Type B pancreatic cell (in vitro differentiated cells): ENCODE measurements around the gene MRNIP. TPM values are rescaled to one million over a fixed set of nuclear protein-coding genes. Genes with fewer than 3 reads are reported as not detected.

Source experiments
- DNase-seq: peaks from one replicate; pipeline ENCODE4 v3.0.0; 2021; ENCODE audit warnings: mixed read lengths; ENCODE audit not compliant: unreplicated experiment; ENCODE audit errors: extremely low spot score
- H3K27ac Mint-ChIP-seq: 2 replicates; pipeline ENCODE4 v1.8.0; 2021; ENCODE audit warnings: mild to moderate bottlenecking, mixed read lengths
- H3K27me3 Mint-ChIP-seq: 2 replicates; pipeline ENCODE4 v1.8.0; 2021; ENCODE audit warnings: mixed read lengths
- H3K36me3 Mint-ChIP-seq: 2 replicates; pipeline ENCODE4 v1.8.0; 2021; ENCODE audit warnings: mixed read lengths
- H3K4me1 Mint-ChIP-seq: one replicate; pipeline ENCODE4 v1.8.0; 2021; ENCODE audit warnings: mixed read lengths; ENCODE audit not compliant: unreplicated experiment
- H3K4me3 Mint-ChIP-seq: 2 replicates; pipeline ENCODE4 v1.8.0; 2021; ENCODE audit warnings: mild to moderate bottlenecking, mixed read lengths
- H3K9me3 Mint-ChIP-seq: 2 replicates; pipeline ENCODE4 v1.8.0; 2021; ENCODE audit warnings: mixed read lengths
- total RNA-seq: library from RNA; stranded (reverse); gene quantifications from 2 replicates; pipeline ENCODE4 v1.2.1, GENCODE V29; 2021; ENCODE audit warnings: low replicate concordance
- TF ChIP-seq, protein P1 (sequence below): fragments of 200-600 bp; sonication (generic); conservative IDR thresholded peaks from 2 replicates; pipeline ENCODE4 v1.5.0; 2021; ENCODE audit warnings: antibody characterized with exemption, mild to moderate bottlenecking

Gene MRNIP
- total RNA-seq, 1 donor from 2014 or later: 47.6 TPM

DNA sequence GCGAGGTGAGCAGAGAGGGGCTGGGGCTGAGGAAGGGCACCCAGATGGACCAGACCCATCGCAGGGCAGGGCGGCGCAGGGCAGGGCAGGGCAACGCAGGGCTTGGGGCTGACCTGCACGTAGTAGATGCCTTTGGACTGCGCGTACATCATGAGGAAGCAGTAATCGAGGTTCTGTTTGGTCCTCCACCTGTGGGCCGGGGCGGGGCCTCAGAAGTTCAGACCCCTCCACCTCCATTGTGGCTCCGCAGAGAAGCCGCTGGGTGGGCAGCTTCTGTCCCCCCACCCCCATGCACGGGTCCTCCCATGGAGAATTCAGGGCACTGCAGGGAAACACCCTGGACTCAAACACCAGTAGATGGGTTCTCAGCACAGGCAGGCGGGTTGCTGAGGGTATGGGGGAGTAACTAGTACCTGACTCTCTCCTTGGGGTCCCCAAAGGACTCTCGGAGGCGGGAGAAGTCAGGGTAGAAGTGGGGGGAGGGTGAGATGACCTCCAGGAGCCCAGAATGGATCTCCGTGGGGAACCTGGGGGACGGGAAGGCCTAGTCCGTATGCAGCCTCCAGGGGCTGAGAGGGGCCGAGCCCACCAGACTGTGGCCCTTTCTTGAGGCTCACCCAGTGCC is 58.4 kb downstream of the MRNIP start:
- H3K27ac Mint-ChIP-seq: no peak overlapping the region
- no peak overlapping the region for H3K4me3 Mint-ChIP-seq
- H3K27me3 Mint-ChIP-seq: no peaks in the 10 kb centered on the region
- no peaks in the 10 kb centered on the region for H3K9me3 Mint-ChIP-seq
- DNase-seq: no peak
- peaks cover 9% of the 10 kb centered on the region for H3K36me3 Mint-ChIP-seq
- TF ChIP-seq, protein P1, sequence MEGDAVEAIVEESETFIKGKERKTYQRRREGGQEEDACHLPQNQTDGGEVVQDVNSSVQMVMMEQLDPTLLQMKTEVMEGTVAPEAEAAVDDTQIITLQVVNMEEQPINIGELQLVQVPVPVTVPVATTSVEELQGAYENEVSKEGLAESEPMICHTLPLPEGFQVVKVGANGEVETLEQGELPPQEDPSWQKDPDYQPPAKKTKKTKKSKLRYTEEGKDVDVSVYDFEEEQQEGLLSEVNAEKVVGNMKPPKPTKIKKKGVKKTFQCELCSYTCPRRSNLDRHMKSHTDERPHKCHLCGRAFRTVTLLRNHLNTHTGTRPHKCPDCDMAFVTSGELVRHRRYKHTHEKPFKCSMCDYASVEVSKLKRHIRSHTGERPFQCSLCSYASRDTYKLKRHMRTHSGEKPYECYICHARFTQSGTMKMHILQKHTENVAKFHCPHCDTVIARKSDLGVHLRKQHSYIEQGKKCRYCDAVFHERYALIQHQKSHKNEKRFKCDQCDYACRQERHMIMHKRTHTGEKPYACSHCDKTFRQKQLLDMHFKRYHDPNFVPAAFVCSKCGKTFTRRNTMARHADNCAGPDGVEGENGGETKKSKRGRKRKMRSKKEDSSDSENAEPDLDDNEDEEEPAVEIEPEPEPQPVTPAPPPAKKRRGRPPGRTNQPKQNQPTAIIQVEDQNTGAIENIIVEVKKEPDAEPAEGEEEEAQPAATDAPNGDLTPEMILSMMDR: no peak
- peaks cover 22% of the 10 kb centered on the region for H3K4me1 Mint-ChIP-seq

DNA sequence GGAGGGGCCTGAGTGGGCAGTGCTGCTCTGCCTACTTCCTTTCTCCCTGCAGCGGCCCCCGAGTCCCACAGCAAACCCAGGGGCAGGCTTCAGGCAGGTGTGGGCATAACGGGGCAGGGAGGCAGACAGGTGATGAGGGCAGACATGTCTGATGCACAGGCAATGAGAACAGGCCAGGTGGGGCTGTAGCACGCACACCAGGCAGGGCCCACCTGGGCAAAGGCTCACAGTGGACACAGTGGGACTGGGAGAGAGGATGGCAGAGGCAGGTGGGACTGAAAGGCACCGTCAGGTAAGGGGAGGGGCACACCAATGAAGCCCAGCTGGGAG is 59.0 kb downstream of the MRNIP start:
- Mint-ChIP-seq H3K27ac (no peak overlapping the region), H3K27me3 (no peaks in the 10 kb centered on the region), H3K36me3 (peaks cover 9% of the 10 kb centered on the region), H3K9me3 (no peaks in the 10 kb centered on the region), H3K4me3 (no peak overlapping the region), H3K4me1 (peaks cover 16% of the 10 kb centered on the region)
- DNase-seq: no peak
- TF ChIP-seq, protein P1: no peak

DNA sequence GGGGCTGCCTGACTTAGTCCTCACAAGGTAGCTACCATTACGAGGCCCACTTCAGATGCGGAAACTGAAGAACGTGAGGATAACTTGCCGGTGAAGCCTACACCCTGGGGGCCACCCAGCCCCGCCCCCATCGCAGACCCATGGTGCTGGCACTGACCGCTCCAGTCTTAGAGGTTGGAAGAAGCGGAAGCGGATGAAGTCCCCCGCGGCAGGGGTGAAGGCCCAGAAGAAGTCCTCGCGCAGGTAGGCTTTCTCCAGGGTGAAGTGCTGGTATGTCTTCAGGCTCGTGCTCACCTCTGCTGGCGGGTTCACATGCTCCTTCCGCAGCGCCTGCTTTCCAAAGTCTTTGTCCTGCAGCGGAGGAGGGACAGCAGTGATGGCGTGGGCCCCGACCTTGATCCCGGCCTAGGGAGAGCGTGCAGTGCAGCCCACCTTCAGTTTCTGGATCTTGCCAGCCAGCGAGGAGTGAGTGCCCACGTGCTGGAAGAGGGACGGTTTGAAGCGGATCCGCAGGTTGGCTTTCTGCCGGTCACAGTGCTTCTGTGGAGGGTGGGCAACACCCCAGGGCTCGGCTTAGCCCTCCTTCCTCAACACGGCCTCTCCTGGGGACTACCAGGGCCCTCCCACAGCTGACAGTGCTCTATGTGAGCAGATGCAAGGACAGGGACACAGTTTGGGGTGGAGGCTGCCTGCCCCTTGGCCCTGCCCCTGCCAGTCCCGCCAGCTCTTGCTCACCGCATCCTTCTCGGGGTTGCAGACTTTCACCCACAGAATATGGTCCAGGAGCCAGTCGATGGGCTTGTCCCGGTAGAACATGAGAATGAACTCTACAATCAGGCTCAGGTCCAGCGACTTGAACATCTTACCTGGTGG is 59.6 kb downstream of the MRNIP start:
- Mint-ChIP-seq H3K36me3 (peaks cover 9% of the 10 kb centered on the region), H3K27me3 (no peaks in the 10 kb centered on the region), H3K4me3 (no peak overlapping the region), H3K27ac (no peak overlapping the region), H3K4me1 (peaks cover 13% of the 10 kb centered on the region), H3K9me3 (no peaks in the 10 kb centered on the region)
- TF ChIP-seq, protein P1: no peak
- no peak for DNase-seq

- DNase-seq: no peak
- Mint-ChIP-seq H3K27me3 (no peaks in the 10 kb centered on the region), H3K36me3 (peaks cover 9% of the 10 kb centered on the region), H3K4me3 (no peak overlapping the region), H3K9me3 (no peaks in the 10 kb centered on the region), H3K4me1 (peaks cover 8% of the 10 kb centered on the region), H3K27ac (no peak overlapping the region)
- TF ChIP-seq, protein P1: no peak
Measured at GRCh38 chr5:179798144-179798770, 60.4 kb downstream of the MRNIP start.

- Mint-ChIP-seq H3K27me3 (no peaks in the 10 kb centered on the region), H3K36me3 (peaks cover 9% of the 10 kb centered on the region), H3K4me1 (peaks cover 5% of the 10 kb centered on the region), H3K4me3 (no peak overlapping the region), H3K9me3 (no peaks in the 10 kb centered on the region), H3K27ac (no peak overlapping the region)
- TF ChIP-seq, protein P1: no peak
- DNase-seq: no peak
Measured at GRCh38 chr5:179797741-179798140, 60.9 kb downstream of the MRNIP start.
